ENCODE measurements around the gene OR7G3.

DNA sequence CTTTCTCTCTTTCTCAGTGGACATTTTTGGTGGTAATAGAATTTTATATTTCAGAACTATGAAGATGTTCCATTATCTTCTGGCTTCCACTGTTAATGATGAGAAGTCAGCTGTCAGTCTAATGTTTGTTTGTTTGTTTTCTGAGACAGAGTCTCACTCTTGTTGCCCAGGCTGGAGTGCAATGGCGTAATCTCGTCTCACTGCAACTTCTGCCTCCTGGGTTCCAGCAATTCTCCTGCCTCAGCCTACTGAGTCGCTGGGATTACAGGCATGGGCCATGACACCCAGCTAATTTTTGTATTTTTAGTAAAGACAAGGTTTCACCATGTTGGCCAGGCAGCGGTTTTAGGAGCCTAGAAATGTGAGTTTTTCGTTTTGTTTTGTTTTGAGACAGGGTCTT lies 18.2 kb upstream of the OR7G3 start:
- TF ChIP-seq, protein P1, sequence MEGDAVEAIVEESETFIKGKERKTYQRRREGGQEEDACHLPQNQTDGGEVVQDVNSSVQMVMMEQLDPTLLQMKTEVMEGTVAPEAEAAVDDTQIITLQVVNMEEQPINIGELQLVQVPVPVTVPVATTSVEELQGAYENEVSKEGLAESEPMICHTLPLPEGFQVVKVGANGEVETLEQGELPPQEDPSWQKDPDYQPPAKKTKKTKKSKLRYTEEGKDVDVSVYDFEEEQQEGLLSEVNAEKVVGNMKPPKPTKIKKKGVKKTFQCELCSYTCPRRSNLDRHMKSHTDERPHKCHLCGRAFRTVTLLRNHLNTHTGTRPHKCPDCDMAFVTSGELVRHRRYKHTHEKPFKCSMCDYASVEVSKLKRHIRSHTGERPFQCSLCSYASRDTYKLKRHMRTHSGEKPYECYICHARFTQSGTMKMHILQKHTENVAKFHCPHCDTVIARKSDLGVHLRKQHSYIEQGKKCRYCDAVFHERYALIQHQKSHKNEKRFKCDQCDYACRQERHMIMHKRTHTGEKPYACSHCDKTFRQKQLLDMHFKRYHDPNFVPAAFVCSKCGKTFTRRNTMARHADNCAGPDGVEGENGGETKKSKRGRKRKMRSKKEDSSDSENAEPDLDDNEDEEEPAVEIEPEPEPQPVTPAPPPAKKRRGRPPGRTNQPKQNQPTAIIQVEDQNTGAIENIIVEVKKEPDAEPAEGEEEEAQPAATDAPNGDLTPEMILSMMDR (IDR thresholded peaks at IDR 0.05; ENCODE audit: low read depth, low read length, missing input control), result no peak
- TF ChIP-seq, protein P2, sequence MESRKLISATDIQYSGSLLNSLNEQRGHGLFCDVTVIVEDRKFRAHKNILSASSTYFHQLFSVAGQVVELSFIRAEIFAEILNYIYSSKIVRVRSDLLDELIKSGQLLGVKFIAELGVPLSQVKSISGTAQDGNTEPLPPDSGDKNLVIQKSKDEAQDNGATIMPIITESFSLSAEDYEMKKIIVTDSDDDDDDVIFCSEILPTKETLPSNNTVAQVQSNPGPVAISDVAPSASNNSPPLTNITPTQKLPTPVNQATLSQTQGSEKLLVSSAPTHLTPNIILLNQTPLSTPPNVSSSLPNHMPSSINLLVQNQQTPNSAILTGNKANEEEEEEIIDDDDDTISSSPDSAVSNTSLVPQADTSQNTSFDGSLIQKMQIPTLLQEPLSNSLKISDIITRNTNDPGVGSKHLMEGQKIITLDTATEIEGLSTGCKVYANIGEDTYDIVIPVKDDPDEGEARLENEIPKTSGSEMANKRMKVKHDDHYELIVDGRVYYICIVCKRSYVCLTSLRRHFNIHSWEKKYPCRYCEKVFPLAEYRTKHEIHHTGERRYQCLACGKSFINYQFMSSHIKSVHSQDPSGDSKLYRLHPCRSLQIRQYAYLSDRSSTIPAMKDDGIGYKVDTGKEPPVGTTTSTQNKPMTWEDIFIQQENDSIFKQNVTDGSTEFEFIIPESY (IDR thresholded peaks at IDR 0.05), result no peak
- no peak for TF ChIP-seq GABPA (IDR thresholded peaks at IDR 0.05 in 1 of 2, conservative IDR thresholded peaks at IDR 0.05 in 1 of 2)

Measured in liver (tissue), 3 donors.